NCI-H226 (cell line): ENCODE measurements around the gene IMMP2L.
A peak's percentile ranks its signal among the peaks of the same experiment; 100 is the strongest.

ENCODE experiments used
- DNase-seq: peaks from one replicate; pipeline ENCODE4 v3.0.0-alpha.2; 2015

Gene IMMP2L

DNA sequence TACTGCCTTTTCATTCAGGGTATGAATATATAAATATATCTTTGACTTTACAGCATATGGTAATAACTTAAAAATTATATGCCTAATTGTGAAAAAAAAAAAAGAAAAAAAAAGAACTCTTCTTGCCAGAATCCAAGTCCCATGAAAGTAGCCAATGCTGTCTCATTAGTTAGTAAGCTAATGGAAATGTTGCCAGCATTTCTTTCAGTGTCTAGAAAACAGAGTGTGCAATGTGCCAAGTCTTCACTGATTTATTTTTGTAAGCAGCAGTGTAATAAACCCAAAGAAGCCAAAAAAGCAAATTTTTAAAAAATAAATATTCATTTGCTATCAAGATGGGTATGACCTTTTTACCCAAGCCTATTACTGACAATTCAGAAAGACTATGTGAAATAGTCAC lies 502.5 kb downstream of the IMMP2L start:
- DNase-seq = no peak

DNA sequence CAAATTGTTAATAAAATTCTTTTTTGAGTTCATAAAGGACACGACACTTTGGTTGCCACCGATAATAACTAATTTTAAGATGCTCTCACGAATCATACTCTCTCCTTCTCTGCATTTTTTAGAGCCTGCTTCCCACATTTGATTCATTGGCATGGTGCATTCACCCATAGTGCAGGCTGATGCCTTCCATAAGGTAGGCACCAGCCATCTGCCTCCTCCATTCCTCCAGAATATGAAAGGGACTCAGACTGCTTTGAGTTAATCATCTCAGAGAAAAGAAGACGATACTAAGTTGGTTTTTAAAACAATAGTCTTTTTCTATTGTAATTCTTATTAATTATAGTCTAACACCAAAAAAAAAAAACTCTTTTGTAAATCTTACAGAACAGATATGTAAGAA lies 505.2 kb downstream of the IMMP2L start:
- DNase-seq = no peak

DNA sequence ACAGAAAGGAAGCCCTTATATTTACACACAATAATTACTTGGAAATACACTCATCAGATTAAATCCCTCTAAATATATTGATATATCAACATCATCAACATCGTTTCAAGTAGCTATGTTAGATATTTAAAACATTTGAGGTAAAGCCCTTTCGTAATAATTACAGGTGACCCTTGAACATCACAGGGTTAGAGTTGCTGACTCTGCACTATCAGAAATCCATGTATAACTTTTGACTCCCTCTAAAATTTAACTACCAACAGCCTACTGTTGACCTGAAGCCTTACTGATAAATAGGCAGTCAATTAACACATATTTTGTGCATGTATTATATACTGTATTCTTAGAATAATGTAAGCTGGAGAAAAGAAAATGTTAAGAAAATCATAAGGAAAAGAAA lies 505.9 kb downstream of the IMMP2L start:
- DNase-seq = no peak

DNA sequence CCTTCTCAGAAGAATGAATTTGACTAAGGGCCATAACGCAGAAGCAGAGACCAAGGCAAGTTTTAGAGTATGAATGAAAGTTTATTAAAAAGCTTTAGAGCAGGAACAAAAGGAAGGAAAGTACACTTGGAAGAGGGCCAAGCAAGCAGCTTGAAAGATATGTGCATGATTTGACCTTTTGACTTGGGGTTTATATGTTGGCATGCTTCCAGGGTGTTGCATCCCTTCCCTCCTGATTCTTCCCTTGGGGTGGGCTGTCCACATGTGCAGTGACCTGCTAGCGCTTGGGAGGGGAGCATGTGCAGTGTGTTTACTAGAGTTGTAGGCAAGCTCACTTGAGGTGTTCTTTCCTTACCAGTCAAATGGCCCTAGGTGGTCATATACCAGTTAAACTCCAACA lies 509.3 kb downstream of the IMMP2L start:
- no peak for DNase-seq

DNA sequence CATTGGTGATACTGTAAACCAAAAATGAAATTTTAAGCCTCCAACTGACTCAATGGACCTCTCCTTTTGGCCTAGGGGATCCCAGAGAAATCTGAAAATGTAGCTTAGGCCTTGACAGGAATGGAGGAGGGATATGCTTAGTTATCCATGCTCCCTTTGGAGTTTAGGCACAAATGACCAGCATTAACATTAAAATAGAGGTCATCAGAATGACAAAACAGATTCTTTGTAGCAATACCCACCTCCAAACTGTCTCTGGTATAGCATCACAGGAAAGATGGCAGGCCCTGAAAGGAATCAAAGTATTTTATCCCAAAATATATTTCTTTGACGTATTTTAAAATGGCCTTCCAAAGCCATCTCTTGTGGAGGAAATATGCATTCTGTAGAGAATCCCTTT lies 510.5 kb downstream of the IMMP2L start:
- no peak for DNase-seq

DNA sequence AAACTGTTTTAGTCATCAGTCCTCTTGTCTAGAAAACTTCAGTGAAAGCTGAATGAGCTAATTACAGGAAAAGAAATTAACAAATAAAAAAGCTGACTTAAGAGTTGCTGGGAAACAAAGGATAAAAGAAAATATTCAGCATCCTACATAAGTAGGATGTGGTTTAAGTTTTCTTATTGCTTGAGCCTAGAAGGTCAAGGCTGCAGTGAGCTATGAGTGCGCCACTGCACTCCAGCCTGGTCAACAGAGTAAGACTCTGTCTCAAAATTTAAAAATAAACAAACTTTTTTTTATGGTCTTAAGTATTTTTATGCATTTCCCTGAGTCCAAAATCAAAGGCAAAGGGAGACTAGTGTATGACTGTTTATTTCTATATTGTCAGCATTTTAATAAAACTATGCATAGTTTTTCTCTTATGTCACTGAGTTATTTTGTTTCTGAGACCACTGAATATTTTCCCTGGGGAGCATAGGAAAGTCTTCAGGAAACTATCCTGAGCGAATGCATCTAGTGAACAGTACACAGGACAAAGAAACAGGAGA lies 511.3 kb downstream of the IMMP2L start:
- DNase-seq = no peak

DNA sequence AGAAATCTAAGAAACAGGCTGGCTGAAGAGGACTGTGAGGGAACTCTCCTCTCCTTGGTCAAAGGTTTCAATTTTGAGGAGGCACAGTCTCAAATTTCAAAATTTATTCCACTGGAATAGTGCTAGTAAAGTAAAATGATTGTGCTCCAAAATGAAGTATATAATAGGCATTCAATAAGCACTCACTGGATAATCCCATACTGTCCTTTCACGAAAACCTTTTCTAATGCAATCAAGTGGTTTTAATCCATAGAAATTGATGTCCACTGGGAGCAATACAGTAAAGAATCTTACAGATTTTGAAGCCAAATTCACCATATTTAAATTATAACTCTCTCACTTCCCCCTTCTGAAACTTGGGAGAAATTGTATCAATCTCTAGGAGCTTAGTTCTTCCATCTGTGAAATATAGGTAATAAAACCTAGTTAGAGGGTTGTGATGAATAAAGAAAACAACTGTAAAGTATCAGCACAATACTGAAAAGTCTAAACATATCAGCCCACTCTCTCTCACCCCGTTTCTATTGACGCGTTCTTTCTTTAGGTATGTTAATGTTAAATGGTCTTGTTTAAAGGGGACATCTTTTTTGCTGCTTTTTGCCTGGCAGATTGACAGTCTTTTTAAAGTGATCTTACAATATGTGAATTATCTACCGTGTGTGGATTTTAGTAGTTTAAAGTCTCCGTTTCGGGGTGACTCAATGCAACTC lies 512.2 kb downstream of the IMMP2L start:
- DNase-seq = no peak

DNA sequence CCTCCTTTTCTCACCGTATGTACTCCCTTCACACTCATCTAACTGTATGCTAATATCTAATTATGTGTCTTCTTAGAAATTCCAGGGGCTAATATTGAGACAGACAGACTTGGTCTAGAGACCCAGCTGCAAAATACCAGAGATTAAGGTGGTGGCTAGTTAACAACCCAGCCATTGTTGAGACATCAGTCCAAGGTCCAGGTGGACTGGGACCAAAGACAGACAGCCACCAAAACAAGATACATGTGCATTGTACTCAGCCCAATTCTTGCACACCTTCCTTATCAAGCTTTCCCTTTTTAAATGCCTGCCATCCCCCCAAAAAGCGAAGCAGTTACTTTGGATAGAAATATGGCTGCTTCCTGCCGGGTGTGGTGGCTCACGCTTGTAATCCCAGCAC lies 514.7 kb downstream of the IMMP2L start:
- DNase-seq = no peak

DNA sequence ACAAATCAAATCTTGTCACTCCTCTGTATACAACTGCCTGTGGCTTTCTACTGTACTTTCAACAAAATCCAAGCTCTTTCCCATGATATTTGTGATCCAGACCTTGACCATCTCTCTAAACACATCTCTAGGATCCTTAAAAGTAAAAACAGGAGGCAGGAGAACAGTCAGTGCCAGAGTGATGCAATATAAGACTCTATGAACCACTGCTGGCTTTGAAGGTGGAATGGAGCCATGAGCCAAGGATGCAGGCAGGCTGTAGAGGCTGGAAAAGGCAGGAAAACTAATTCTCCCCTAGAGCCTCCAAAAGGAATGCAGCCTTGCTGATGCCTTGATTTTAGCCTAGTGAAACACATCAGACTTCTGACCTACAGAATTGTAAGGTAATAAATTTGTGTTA lies 516.8 kb downstream of the IMMP2L start:
- peak; percentile 18 for DNase-seq

DNA sequence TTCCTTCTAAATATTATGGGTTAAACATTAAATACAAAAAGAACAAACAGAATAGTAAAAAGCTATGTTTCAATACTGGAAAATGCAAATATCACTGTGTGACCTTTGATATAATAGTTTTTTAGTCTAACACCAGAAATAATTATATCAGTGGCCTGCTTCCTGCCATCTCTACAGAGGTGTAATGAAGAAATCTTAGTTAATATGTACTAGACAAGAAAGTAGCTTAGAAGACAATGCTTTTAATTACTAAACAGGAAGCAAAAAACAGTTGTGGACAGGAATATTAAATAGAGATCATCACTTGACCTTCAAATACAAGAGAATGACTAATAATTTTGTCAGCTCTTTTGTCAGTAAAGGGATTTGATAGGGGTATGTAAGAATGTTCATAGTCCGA lies 518.7 kb downstream of the IMMP2L start:
- no peak for DNase-seq

DNA sequence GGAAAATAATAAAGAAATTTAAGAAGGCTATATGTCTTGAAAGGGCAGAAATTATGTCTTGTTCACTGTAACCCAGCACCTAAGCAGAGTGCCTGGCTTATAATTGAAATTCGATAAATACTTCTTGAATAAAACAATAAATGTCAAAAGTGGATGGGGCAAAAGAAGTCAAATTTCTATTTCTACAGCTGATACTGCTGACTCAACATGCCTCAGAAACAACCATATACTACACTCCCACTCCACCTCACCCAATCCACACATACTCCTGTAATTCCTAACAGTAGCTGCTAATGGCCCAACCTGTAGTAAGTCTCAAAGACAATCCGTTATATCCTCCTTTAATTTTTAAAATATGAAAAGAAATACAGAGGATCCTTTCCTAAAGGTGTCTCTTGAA lies 519.5 kb downstream of the IMMP2L start:
- no peak for DNase-seq

DNA sequence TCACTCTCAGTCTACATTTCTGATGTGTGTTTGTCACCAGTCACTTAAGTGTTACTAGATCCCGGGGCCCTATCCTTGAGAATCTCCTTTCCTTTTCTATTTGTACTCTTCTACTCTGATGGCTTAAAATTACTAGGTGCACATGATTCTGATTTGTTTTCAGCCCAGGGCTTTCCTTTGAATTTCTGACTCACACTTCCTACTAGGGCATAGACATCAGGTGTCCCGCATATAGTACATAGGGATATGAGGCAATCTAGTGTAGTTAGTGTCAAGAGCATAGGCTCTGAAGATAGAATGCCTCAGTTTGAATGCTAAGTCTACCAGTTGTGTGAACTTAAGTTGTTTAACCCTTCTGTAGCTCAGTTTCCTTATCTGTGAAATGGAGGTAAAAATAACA lies 520.7 kb downstream of the IMMP2L start:
- DNase-seq = peak; percentile 30

DNA sequence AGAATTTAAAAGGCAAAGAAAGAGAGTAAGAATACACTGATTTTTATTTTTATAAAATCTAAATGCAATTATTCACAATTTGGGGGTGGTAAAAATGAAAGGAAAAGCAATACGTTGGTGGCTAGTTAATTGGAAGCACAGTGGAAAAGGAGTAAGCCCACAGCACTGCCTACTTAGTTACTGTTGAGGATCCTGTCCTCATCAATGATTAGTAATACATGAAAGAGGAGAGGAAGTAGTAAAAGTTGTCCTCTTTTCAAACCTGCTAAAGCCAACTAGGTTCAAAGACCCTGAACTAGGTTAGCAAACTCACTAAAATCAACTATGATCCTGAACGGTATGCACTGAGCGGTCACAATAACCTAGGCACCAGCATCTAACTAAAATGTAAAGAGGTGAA lies 524.1 kb downstream of the IMMP2L start:
- DNase-seq = no peak

DNA sequence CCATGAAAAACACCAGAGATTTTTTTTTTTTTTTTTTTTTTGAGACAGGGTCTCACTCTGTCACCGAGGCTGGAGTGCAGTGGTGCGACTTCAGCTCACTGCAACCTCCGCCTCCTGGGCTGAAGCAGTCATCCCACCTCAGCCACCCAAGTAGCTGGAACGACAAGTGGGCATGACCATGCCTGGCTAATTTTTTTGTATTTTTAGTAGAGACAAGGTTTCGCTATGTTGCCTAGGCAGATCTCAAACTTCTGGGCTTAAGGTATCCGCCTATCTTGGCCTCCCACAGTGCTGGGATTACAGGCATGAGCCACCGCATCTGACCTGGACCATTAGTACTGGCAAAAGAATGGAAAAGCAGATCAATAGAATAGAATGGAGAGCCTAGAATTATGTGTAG lies 530.4 kb downstream of the IMMP2L start:
- DNase-seq = no peak

DNA sequence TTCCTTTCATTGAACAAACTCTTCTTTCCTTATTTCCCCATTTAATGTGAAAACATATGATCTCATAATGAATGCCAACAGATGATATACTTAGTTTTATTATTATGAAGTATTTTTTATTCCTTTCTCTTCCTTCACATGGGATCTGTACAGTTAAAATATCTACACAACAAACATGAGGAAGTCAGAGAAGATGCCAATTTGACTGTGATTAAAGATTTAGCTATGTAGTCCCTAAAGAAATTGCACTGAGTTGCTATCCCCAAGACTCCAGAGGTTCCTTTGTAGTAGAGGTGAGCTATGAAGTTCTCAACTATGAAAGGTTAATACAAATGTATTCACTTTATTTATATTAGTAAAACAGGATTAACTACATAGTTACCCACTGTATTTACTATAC lies 532.0 kb downstream of the IMMP2L start:
- DNase-seq = no peak

DNA sequence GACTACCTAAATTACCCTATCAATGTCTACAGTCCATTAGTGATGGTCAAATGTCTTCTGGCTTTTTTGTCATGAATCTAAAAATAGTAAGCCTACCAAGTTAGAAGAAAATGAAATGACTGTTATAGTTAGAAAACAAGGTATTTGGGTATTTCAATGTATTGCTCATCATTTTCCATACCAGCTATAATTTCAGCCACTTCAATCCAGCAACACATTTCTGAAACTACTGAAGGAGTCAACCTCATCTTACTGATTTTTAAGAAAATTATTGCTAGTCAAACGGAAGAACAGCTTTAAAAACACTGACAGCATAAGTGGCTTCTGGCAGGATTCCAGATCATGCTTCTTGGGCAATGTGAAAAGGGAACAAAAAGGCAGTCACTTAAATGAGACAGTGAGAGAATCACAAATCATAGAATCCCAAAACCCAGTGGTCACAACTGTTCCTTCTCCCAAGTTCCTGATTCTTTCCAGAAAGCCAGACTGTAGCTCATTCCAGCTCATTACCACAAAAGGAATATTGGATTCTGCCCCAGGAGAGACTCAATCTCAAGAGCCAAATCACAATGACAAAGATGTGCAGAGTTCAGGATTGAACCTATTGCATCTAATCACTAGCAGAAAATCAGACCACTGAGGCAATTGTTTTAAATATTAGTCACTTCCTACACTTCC lies 532.6 kb downstream of the IMMP2L start:
- no peak for DNase-seq

DNA sequence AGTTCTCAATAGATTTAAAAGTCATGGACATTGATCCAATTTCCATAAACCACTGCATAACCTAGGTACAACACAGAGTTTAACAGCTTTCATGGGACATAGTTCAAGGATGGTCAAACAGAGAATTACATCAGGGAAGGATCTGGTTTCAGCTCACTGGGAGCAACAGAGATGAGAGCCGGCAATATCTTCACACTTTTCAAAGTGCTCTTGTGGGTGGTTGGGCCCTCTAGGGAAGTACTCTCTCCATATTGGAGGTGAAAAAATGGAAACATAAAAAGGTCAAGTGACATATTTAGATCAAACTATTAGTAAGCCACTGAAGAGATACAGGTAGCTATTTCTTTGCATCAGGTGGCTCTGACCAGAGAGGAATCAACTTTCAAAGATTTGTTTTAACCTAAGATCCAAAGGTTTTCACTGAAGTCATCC lies 533.1 kb downstream of the IMMP2L start:
- DNase-seq = no peak

DNA sequence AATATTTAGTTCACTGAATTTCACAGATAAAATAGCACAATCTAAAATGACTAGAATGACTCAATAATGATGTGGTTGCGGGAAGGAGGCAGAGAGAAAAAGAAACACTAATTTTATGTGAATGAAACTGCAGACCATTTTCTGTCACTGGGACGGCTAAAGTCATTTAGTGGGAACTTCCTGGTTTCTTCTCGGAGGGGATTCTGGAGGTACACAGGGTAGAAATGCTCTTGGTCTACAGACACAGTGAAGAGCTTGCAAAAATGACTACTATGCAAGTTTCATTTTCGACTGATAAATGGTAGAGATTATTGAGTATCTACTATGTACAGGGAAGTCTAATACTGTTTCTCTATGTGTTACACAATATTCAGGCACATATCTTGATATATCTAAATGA lies 534.9 kb downstream of the IMMP2L start:
- DNase-seq = no peak

DNA sequence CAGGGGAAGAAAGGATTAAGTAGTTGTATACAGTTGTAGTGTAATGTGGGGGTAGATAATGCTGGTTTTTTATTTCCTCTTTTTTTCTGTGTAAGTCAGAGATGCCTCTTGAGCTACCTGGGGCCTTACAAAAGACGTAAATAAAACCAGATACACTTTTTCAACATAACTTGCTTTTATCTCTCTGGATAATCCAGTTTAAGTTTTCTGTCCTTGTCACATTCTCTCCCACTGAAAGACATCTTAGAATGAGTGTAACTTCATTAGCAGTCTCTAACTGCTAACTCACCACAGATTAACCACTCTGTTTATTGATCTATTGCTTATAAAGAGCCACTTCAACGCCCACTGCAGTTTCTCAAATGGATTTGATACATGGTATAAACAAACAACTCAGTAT lies 535.5 kb downstream of the IMMP2L start:
- no peak for DNase-seq

DNA sequence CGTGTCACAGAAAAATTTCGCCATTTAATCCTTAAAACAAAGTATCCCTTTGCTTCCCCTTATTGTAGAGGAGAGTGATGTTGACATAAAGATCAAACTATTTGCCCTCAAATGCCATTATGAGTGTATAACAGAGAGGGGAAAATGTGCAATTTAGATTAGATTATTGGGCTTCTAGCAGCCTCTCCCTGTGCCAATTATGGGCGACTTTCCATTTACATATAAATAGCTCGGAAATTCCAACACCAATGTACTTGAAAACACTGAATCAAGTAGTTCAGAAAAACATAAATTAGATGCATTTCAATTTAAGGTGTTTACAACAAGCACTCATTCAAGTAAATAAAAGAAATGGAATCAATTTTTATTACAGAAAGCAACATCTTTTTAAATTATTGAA lies 535.9 kb downstream of the IMMP2L start:
- no peak for DNase-seq

DNA sequence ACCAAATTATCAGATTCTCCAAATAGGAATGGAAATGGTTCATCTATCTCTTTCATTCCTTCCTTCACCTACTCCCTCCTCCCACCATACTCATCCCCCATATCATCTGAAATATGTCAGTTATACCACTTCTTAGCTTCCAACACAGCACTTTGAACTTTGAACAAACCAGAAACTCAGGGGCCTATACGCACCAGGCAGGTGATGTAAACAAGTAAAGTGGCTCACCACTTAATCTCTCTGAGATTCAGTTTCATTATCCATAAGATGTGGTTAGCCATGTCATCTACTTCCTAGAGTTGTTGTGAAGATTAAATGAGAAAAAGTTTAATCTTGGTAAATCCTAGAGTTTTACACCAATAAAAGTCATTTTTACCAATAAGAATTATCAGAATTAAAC lies 537.3 kb downstream of the IMMP2L start:
- no peak for DNase-seq

DNA sequence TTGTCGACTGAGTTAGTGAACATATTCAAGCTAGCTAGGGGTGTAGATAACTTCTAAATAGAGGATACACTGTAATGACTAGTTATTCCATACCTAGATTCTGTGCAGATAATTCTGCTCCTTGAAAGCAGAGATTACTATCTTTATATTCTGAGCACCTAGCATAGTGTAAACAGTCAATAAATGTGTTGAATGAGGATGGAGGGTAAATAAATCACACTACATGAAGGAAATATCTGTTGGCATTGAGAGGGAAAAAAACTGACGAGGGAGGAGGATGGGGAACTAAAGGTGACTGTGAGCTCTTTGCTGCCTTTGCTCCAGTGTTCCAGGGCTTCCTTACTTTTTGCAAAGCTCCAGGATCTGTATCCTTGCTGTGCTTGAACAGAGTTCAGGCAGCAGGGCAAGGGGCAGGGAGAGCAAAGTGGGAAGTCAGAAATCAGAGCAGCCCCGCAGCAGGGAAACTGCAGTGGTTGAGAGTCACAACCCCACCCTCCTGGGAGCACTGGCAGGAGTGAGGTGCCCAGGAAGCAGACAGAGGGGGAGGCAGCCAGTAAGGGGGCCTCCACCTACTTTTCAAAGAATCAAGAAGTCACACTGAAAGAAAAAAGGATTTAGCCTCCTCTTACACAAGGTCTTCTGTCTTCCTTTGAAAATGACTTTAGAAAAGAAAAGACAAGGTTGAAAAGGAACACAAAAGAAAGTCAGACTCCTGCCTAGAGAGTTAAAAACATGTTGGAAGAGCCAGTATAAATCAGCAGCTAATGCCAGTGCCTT lies 543.1 kb downstream of the IMMP2L start:
- DNase-seq = no peak

DNA sequence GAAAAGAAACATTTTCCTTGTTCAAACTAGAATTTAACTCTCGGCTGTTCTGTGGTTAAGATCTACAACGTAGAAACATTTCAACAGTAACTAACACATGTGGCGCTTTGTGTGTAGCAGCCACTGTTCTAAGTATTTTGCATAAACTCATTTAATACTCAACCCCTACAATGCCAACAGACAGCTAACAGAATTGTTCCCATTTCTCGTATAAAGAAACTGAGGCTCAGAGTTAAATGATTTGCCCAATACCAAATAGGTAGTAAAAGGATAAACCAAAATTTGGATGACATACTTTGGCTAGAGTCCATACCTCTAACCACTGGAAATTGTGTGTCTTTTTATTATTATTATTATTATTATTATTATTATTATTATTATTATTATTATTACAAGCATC lies 543.8 kb downstream of the IMMP2L start:
- no peak for DNase-seq

DNA sequence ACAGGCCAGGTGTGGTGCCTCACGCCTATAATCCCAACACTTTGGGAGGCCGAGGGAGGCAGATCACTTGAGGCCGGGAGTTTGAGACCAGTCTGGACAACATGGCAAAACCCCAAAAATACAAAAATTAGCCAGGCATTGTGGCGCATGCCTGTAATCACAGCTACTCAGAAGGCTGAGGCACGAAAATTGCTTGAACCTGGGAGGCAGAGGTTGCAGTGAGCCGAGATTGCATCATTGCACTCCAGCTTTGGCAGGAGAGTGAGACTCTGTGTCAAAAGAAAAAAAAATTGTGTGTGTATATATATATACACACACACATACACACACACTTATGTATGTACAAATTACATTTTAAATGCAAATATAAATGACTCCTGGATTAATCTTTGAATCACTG lies 548.2 kb downstream of the IMMP2L start:
- no peak for DNase-seq
